HG03520 (cell line): ENCODE measurements around the gene GPR17.

ENCODE experiments used
- ATAC-seq: cut with Tn5 transposase; IDR thresholded peaks from one replicate; pipeline ENCODE4 v1.9.1; 2021; ENCODE audit warnings: mild to moderate bottlenecking, moderate library complexity; ENCODE audit not compliant: unreplicated experiment

The GPR17 gene

DNA sequence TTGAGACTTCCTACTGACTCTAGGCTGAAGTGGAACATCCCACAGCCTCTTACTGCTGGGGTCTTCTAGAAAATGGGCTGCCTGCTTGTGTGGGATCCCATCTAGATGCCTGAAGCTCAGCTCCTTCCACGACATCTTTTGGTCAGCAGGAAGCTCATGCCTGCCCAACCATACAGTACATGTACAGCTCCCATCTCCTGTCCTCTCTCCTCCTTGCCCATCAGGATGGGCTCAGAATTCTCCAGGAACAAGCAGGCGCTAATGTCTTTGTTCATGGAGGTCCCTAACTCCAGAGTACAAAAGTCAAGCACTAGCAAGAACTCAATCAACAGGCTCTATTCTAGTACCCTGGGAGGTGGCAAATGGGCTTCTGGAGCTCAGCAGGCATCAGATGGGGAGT, 31.7 kb upstream of the GPR17 start:
- ATAC-seq = no peak

DNA sequence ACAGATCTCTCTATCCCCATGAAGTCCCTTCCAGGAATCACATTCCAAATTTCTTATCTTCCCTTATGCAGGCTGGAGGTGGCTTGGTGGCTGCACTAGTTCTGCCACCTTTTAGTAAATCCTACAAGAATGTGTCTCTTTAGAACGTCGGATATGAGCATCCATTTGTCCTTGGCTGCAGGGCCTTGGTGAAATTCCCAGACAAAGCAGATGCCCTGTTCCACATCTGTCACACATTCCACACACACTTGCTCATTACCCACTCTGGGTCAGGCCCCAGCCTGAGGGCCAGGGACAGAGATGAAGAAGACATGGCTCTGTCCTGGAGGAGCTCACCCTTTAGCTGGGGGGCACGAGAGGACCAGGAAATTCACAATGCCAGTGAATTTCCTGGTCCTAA, 31.2 kb upstream of the GPR17 start:
- no peak for ATAC-seq

DNA sequence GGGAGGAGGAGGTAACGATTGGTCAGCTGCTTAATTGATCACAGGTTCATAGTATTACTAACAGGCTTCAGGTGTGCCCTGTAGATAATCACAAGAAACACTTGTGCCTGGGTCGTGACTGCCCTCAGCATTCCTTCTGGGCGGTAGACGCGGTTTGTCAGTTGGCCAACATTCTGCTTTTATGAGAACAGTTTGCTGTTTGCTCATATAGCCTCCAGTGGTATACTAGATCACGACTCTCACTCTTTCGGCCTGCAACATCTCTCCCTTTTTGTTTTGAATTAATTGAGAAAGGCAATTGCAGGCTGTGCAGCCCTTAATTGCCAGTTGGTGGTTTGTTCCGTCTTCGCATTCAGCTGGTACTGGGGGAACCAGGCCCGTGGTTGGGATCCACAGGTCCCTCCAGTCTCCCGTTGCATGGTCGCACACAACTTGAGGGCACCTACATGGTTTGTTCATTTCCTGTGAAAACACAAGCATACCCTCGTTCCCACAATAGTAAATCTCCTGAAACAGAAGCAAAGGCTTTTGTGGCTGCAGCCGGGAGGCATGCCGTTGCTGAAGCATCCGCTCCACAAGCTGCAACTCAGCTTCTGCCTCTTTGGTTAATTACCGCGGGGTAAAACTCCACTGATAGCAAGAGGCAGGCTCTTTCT, 30.3 kb upstream of the GPR17 start:
- ATAC-seq = no peak

DNA sequence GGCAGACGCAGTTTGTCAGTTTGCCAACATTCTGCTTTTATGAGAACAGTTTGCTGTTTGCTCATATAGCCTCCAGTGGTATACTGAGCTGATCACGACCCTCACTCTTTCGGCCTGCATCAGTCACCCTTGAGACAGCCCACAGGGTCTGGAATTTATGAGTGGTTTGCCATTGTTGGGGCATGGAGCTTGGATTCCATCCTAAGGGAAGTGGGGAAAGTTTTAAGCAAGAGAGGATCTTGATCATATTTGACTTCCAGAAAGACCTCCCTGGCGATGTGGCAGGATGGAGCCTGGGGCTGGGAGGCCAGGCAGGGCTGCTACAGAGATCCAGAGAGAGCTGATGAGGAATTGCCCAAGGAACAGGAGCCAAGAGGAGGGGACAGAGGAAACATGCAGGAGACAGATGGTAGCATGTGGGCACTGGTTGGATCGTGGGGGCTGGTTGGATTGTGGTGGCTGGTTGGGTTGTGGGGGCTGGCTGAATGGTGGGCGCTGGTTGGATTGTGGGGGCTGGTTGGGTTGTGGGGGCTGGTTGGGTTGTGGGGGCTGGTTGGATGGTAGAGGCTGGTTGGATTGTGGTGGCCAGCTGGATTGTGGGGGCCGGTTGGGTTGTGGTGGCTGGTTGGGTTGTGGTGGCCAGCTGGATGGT, 27.3 kb upstream of the GPR17 start:
- no peak for ATAC-seq

DNA sequence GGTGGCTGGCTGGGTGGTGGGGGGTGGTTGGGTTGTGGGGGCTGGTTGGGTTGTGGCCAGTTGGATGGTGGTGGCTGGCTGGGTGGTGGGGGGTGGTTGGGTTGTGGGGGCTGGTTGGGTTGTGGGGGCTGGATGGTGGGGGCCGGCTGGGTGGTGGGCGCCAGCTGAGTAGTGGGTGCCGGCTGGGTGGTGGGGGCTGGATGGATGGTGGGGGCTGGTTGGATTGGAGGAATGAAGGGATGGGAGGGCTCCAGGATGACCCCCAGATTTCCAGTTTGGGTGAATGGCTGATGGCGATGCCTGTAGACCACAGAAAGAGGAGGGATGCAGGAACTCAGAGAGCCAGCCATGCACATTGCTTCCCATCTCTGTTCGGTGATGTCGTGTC, 26.8 kb upstream of the GPR17 start:
- no peak for ATAC-seq

DNA sequence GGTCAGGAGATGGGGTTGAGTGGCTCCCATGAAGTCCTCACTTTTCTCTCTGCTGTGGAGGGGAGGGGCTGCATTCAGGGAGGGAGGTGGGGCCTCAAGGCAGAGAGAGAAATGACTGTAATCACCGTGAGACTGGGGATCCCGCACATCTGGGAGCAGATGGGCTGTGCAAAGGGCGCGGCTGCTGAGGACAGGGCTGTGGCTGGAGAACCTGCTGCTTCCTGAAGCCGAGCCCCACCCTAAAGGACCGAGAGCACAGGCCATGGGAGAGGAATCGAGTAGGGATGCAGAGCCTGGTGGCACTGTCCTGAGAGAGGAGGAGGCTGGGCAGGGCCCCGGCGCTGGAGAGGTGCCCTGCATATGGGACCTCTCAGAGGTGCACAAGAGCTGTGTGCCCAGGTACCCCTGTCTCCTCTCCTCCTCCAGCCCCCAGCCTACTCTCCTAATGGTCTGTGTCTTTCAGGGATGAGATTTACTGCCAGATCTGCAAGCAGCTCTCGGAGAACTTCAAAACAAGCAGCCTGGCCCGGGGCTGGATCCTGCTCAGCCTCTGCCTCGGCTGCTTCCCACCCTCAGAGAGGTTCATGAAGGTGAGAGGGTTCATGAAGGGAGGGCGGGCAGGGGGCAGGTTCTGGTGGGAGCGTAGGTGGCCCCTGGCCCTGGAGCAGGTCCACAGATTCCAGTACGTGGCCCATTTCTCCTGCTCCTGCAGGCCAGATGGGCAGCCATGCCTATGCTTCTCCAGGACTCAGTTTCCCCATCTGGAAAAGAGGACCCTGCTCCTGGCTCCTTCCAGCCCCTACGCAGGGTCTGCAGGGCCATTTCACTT, 25.9 kb upstream of the GPR17 start:
- no peak for ATAC-seq

DNA sequence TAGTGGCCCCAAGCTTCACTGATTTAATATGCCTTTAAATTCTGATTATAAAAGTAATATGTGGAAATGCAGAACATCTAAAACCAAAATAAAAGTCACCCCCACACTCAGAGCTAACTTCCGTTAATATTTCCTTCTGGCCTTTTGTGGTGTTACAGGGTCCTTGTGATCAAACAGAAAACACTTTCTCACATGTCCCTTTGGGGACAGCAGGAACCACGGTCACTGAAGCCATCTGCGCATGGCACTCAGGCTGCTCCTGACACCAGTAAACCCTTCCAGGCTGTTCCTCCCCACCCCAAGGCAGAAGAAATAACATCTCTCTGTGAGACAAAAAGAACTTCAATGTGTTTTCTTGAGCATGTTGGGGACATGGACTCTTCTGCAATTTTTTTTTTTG, 25.1 kb upstream of the GPR17 start:
- no peak for ATAC-seq

DNA sequence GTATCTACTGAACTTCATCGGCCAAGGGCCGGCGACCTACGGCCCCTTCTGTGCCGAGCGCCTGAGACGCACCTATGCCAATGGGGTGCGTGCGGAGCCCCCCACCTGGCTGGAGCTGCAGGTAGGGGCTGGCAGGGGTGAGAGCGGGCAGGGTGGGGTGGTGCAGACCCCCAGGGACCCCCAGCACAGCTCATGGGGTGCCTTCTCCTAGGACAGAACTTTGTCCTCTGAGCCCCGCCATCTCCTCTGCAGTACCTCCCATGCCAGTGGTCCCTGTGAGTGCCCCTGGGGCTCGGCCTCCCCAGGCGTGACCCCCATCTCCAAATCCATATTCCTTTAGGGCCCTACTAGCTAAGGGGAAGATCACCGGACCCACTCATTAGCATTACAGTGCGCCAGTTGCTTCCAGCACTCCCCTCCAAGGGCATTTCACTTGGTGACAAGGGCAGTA, 23.9 kb upstream of the GPR17 start:
- no peak for ATAC-seq

GRCh38 chr2:127622561-127623387, 23.2 kb upstream of the GPR17 start:
- no peak for ATAC-seq

DNA sequence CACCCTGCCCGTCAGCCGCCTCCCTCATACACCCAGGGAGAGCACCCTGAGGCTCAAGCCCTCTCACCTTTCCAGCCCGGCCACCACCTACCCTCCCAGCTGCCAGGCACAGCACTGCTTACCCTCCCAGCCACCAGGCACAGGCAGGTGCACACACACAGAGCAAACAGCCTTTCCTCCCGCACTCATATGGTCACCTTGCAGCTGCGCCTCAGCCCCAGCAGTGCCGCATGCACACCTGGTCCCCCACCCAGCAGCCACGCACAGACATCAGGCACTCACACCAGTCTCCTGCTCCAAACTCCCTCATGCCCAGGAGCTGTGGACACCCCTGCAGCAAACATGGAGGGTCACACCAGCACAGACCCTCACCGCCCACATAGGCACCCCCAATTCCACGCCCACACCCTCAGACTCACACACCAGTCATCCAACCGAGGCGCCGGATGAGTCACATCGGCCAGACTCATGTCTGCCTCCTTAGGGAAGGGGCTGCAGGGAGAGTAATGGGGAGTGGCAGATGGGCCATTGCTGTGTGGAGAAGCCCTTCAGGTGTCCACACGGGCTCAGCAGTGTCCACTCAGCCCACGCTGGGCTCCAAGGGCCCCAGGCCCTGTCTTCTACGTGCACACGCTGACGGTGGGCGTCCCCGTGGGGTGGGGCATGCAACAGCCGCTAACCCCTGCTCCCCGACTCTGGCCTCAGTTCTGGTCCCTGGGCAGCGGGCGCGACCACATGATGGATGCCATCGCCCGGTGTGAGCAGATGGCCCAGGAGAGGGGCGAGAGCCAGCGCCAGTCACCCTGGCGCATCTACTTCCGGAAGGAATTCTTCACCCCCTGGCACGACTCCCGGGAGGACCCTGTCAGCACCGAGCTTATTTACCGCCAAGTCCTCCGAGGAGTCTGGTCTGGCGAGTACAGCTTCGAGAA, 22.3 kb upstream of the GPR17 start:
- no peak for ATAC-seq

- no peak for ATAC-seq
Measured at GRCh38 chr2:127624320-127624755, 21.6 kb upstream of the GPR17 start.

GRCh38 chr2:127624756-127625571, 21.0 kb upstream of the GPR17 start:
- ATAC-seq = no peak

GRCh38 chr2:127625572-127625951, 20.4 kb upstream of the GPR17 start:
- ATAC-seq = no peak

GRCh38 chr2:127626175-127626574, 19.8 kb upstream of the GPR17 start:
- no peak for ATAC-seq

- ATAC-seq = no peak
Measured at GRCh38 chr2:127626917-127627739, 18.8 kb upstream of the GPR17 start.

DNA sequence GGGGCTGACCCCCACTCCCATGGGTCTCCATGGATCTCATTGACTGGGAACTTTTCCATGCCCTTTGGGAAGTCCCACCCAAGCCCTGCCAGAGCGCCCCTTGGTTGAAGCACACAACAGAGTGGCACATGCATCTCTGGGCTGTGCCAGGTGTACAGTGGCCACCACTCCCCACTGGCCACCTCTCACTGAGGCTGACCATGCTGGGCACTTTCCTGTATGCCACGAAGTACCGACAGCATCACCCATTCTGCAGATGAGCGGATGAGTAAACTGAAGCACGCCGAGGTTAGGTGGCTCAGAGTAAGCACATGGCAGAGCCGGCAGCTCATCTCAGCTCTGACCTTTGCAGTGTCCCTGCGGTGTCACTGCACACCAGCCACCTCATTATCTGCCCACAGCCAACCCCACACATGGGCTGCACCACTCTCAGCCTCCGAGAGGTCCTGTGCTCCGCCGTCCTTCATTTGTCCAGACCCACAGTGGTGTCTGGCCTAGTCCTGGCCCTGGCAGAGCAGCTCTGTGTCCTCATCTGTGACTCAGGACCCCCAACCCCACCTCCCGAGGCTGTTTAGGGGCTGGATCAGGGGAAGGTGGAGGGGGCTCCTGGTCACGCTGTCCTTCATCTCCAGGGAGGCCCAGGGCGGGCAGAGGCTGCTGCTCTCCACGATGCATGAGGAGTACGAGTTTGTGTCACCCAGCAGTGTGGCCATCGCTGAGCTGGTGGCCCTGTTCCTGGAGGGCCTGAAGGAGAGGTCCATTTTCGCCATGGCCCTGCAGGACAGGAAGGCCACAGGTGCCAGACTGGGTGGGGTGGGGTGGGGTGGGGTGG, 18.0 kb upstream of the GPR17 start:
- ATAC-seq = no peak
